GM10248 (cell line): ENCODE measurements around the gene WDR62.
A peak's percentile ranks its signal among the peaks of the same experiment; 100 is the strongest.

Experiments
- CTCF ChIA-PET: fragments of 300-600 bp; sonication (Branson Sonifier 250); formaldehyde crosslinking; extraction: SDS; loops from one replicate; lab custom pipeline; 2021; ENCODE audit warnings: antibody characterized with exemption; lab: Yijun Ruan, JAX
- POLR2A ChIA-PET: fragments of 350-650 bp; sonication (Branson Sonifier 250); formaldehyde crosslinking; extraction: SDS; loops from one replicate; lab custom pipeline; 2020; ENCODE audit warnings: antibody characterized with exemption; lab: Yijun Ruan, JAX
- DNase-seq: peaks from one replicate; pipeline ENCODE4 v3.0.0; 2012; ENCODE audit errors: extremely low spot score
- CTCF ChIP-seq: IDR thresholded peaks from 2 replicates; pipeline ENCODE4 v1.5.1; 2012; ENCODE audit warnings: mild to moderate bottlenecking, low read depth; ENCODE audit errors: extremely low read depth, missing control alignments, control extremely low read depth

Gene WDR62

DNA sequence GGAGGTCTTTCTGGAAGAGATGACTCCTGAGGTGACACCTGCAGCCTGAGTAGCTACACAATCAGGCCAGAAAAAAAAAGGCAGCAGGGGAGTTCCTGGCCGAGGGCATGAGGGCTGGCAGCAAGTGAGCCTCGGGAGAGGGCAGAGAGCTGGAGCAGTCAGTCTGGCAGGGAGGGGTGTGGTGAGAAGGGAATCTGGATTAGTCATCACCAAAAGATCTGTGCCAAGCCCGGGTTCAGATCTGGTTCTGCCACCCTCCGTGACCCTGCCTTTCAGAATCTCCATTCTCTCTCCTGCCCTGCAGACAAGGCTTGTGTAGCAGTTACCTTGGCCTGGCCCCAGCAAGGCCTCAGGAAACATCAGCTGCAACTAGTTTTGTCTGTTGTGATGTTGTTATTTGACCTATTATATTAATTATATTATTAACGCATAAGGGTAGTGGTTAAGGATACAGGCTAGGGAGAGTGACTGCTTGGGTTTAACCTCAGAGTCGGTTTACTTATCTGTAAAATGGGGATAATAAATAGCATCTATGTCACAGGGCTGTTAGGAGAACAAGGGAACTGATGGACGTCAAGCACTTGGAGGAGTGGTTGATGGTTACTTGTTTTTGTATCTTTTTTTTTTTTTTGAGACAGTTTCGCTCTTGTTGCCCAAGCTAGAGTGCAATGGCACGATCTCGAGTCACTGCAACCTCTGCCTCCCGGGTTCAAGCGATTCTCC lies 82.4 kb downstream of the WDR62 start:
- DNase-seq, result no peak
- POLR2A ChIA-PET, result interaction anchor here (0.5 kb wide), 1 partner anchor 1773 kb away, joined by 5 read pairs; no protein-coding TSS in a partner anchor
- CTCF ChIA-PET, result interaction anchor here (1.0 to 5.5 kb wide), 4 partner anchors 10 to 77 kb away, joined by 3 to 47 read pairs (median 4); partner anchors contain the start of genes POLR2I and TBCB
- no peak for TF ChIP-seq CTCF

GRCh38 chr19:36139120-36139472 lies 84.4 kb downstream of the WDR62 start:
- DNase-seq, result no peak
- CTCF ChIA-PET, result interaction anchor here (5.5 kb wide), 1 partner anchor 12 kb away, joined by 47 read pairs; no protein-coding TSS in a partner anchor
- POLR2A ChIA-PET, result interaction anchor here (0.5 kb wide), 2 partner anchors 8 to 64 kb away, joined by 4 to 5 read pairs; no protein-coding TSS in a partner anchor
- TF ChIP-seq CTCF, result no peak

GRCh38 chr19:36139473-36140303 lies 85.0 kb downstream of the WDR62 start, which contains the start of gene CAPNS1:
Gene CAPNS1 (plus strand): TSS chr19:36140066. CDS start chr19:36141012, 946 bp downstream.
- DNase-seq, result peak; percentile 98
- CTCF ChIA-PET, result interaction anchor here (0.8 to 5.5 kb wide), 3 partner anchors 9 to 13 kb away, joined by 3 to 47 read pairs (median 3); no protein-coding TSS in a partner anchor
- no peak for TF ChIP-seq CTCF
- POLR2A ChIA-PET, result interaction anchor here (0.5 kb wide), 2 partner anchors 8 to 64 kb away, joined by 4 to 5 read pairs; no protein-coding TSS in a partner anchor

DNA sequence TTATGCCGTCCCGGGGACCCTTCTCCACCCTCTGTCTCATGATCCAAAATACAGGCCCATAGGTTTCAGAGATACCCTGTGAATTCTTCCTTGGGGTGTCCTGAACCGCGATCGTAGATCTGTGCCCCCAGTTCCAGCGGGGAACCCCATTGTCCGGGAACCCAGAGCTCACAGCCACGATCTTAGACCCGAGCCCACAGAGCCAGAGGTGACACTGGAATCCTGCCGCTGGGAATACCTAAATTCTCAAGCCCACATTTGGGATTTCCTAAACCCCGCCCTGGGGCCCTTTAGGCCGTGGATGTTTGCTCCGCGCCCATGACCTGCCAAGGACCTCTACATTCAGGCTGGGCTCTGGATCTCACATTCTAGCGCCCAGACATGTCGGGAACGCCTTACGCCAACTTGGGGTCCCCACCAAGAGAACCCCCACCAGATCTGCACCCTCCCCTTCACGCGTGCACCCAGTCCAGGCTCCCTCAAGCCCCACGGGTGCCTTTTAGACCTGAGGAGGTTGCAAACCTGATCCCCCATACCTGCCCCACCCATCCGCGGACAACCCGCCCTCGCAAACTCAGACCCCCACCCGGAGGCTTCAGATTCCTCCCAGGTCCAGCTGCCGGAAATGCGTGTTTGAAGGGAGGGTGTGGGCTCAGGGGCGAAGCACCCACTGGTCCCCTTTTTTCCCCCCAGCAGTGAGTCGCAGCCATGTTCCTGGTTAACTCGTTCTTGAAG lies 85.8 kb downstream of the WDR62 start:
- ChIA-PET CTCF (interaction anchor here (0.8 to 5.5 kb wide), 3 partner anchors 9 to 13 kb away, joined by 3 to 47 read pairs (median 3); no protein-coding TSS in a partner anchor), POLR2A (no interaction called here)
- TF ChIP-seq CTCF, result no peak
- DNase-seq, result peak; percentile 77

DNA sequence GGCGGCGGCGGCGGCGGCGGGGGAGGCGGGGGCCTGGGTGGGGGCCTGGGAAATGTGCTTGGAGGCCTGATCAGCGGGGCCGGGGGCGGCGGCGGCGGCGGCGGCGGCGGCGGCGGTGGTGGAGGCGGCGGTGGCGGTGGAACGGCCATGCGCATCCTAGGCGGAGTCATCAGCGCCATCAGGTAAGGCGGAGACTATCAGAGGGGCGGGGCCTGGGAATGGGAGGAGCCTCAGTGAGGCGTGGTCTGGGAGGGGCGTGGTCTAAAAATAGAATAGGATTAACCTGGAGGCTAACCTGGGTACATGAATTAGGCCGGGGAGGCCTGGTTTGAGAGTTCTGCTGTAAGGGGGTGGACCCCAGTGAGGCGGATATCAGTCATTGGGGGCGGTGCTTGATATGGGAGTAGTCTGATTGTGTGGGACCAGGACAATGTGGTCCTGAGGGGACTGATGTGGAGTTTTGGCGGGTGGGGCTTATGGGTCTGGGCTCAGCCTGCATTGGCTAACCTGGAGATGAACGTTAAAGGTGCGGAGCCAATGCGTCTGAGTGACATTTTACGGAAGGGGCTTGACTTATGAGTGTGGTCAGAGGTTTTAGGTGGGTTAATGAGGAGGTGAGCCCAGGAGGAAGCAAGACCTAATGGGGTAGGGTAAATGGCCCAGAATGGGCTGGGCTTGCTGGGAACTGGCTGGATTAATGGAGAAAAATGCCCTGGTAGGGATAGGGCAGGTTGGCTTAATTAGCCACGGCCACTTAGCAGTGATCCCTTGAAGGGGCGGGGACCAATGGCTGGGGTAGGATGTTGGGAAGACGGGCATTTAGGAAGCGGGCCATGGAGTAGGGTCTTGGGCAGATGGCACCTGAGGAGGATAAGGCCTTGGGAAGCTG lies 86.6 kb downstream of the WDR62 start:
- peak; percentile 94 for DNase-seq
- no peak for TF ChIP-seq CTCF
- POLR2A ChIA-PET, result no interaction called here
- CTCF ChIA-PET, result interaction anchor here (1.9 kb wide), 1 partner anchor 14 kb away, joined by 8 read pairs; no protein-coding TSS in a partner anchor
